ENCODE measurements around the gene APP.

GRCh38 chr21:25887646-25888306, 282.8 kb downstream of the APP start:
- TF ChIP-seq, protein P1, sequence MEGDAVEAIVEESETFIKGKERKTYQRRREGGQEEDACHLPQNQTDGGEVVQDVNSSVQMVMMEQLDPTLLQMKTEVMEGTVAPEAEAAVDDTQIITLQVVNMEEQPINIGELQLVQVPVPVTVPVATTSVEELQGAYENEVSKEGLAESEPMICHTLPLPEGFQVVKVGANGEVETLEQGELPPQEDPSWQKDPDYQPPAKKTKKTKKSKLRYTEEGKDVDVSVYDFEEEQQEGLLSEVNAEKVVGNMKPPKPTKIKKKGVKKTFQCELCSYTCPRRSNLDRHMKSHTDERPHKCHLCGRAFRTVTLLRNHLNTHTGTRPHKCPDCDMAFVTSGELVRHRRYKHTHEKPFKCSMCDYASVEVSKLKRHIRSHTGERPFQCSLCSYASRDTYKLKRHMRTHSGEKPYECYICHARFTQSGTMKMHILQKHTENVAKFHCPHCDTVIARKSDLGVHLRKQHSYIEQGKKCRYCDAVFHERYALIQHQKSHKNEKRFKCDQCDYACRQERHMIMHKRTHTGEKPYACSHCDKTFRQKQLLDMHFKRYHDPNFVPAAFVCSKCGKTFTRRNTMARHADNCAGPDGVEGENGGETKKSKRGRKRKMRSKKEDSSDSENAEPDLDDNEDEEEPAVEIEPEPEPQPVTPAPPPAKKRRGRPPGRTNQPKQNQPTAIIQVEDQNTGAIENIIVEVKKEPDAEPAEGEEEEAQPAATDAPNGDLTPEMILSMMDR (IDR thresholded peaks at IDR 0.05) = no peak
- no peak for TF ChIP-seq POLR2A (IDR thresholded peaks at IDR 0.05)
